Midbrain (tissue), 1 donor: ENCODE results near the gene MAP7D3.
"Not testable (repeated sequence)": the region's sequence is repeated elsewhere in the genome, so short reads cannot be mapped to it uniquely, and the experiment has no call there.

Experiments used
- DNase-seq: peaks from one replicate; lab custom pipeline; 2025; lab: John Stamatoyannopoulos, UW

Gene MAP7D3

GRCh38 chrX:136255541-136255940, 4.3 kb upstream of the MAP7D3 start:
- DNase-seq, result no peak

DNA sequence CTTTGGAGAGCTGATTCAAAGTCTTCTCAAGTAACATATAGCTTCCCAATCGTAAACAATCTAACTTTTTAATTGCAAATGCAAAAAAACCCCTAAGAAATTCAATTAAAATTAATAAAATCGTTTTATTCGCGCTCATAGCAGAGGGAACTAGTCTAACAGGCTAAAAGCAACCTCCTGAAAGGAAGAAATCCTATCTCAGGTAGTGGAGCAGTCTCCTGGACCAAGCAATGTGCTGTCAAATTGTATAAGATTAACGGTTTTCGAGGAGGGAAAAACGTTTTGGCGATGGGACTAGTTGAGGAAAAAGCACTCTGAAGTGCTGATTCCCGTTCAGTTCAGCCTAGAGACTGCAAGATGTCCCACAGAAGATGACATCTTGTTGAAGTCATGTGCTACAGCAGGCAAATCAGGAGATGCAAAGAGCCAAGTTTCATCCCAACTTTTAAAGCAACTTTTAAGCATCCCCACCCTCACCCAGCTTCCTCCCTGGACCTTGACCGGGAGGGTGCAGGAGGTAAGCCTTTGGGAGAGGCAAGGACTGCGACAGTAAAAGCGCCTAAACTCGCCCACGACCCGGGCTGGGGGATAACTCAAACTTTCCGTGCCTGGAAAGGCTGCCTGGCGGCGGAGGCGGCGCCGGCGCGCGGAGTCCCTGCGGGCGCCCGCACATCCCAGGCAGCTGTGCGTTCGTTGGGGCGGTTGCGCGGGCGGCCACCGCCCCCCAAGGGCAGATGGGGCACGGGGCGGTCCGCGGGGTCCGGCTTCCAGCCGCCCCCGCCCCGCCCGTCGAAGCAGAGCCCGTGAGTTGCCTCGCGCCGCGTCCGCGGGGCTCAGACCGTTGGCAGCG, 784 bp downstream of the MAP7D3 start:
- no peak for DNase-seq

GRCh38 chrX:136246201-136246600, 5.0 kb downstream of the MAP7D3 start:
- DNase-seq, result no peak

- DNase-seq, result not testable (repeated sequence)
These were observed 13.4 kb downstream of the MAP7D3 start for GRCh38 chrX:136237849-136238248.

DNA sequence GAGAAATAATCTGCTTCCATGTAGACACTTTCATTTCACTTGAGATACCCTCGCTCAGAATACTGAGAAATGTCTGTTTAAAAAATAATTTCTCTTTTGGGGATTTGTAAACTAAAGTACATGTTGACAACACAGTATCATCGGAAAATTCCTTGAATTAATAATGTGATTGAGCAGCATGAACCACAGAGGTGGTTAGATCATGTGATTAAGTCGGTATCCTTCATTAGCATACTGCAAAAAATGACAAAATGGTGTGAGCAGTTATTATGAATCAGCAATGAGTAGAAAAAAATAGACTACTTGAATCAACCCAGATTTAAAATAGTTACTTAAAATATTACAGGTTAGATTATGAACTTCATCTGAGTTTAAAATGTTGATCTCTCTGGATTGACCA, 14.1 kb downstream of the MAP7D3 start:
- no peak for DNase-seq

GRCh38 chrX:136228839-136229207, 22.4 kb downstream of the MAP7D3 start:
- no peak for DNase-seq

- no peak for DNase-seq
These were observed 23.0 kb downstream of the MAP7D3 start for GRCh38 chrX:136227948-136228838.

- DNase-seq, result no peak
These were observed 24.1 kb downstream of the MAP7D3 start for GRCh38 chrX:136227074-136227473.

GRCh38 chrX:136221851-136222513, 29.2 kb downstream of the MAP7D3 start:
- DNase-seq, result no peak

- no peak for DNase-seq
These were observed 30.2 kb downstream of the MAP7D3 start for GRCh38 chrX:136220951-136221350.

DNA sequence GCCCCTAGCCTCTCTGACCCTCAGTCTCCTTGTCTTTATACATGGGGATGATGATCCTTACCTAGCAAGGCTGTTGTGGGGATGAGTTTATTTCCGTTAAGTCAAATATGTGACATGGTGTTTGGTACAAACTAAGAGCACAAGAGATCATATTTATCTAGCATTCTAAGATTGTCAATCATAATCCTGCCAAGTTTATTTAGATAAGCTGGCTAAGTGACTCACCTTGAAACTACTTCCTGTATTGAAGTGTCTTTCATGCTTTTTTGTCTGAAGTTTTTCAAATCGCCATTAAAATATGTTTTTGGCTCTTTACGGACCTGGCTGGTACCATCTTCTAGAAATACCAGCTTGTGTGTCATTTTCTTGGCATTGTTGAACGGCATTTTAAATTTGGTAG, 30.7 kb downstream of the MAP7D3 start:
- DNase-seq, result no peak

DNA sequence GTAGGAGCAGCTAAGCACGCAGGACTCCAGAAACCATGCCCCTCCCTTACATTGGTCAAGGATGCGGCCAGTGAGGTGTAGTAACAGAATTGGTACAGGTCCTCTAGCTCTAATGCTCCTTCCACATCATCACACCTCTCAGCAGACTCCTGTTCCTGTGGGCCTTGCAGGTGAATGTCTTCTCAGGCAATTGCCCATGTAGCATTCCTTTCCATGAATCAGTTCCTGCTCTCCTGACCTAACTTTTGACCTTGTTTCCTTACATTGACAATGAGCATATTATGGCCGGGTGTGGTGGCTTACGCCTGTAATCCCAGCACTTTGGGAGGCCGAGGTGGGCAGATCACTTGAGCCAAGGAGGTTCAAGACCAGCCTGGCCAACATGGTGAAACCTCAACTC, 31.3 kb downstream of the MAP7D3 start:
- no peak for DNase-seq

GRCh38 chrX:136215559-136215958, 35.6 kb downstream of the MAP7D3 start:
- DNase-seq, result no peak

- DNase-seq, result no peak
These were observed 36.6 kb downstream of the MAP7D3 start for GRCh38 chrX:136214551-136214950.

DNA sequence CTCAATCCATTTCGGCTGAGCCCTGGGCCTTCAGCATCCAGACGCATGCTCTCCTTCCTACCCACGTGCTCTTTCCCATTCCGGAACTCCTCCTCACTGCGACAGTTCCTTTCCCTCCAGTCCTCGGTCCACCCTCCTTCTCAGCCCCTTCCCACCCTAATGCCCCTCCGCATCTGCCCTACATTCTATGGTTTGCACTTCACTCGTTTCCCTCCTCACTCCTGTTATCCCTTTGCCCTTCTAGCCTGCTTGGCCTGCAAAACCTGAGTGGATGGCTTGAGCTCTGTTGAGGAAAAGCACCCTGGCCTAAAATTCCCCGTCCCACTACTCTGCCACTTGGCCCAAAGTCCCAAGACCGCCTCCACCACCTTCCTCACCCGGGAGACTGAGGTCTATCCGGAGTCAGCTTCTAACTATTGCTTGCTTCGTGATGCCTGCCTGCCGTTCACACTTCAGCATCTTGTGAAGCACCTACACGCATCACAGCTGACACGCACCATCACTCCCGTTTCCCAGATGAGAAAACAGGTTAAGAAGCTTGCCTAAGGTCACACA, 38.6 kb downstream of the MAP7D3 start:
- DNase-seq, result no peak

- DNase-seq, result no peak
These were observed 39.2 kb downstream of the MAP7D3 start for GRCh38 chrX:136211766-136212556.

DNA sequence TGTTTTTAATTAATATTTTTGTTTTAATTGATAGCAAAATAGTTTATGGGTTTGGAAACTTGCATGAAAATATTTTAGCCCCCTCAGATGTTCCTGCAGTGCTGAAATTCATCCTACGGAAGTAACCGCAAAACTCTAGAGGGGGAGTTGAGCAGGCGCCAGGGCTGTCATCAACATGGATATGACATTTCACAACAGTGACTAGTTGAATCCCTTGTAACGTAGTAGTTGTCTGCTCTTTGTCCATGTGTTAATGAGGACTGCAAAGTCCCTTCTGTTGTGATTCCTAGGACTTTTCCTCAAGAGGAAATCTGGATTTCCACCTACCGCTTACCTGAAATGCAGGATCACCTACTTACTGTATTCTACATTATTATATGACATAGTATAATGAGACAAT, 40.4 kb downstream of the MAP7D3 start:
- no peak for DNase-seq

- DNase-seq, result no peak
These were observed 41.0 kb downstream of the MAP7D3 start for GRCh38 chrX:136210243-136210642.

DNA sequence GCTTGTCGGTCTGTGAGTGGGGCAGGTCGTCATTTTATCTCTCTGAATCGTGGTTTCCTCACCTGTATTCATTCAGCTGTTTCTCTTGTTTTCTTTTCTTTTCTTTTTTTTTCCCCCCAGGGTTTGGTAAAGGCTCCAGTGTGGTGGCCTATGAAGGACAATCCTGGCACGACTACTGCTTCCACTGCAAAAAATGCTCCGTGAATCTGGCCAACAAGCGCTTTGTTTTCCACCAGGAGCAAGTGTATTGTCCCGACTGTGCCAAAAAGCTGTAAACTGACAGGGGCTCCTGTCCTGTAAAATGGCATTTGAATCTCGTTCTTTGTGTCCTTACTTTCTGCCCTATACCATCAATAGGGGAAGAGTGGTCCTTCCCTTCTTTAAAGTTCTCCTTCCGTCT, 41.4 kb downstream of the MAP7D3 start:
- DNase-seq, result no peak

DNA sequence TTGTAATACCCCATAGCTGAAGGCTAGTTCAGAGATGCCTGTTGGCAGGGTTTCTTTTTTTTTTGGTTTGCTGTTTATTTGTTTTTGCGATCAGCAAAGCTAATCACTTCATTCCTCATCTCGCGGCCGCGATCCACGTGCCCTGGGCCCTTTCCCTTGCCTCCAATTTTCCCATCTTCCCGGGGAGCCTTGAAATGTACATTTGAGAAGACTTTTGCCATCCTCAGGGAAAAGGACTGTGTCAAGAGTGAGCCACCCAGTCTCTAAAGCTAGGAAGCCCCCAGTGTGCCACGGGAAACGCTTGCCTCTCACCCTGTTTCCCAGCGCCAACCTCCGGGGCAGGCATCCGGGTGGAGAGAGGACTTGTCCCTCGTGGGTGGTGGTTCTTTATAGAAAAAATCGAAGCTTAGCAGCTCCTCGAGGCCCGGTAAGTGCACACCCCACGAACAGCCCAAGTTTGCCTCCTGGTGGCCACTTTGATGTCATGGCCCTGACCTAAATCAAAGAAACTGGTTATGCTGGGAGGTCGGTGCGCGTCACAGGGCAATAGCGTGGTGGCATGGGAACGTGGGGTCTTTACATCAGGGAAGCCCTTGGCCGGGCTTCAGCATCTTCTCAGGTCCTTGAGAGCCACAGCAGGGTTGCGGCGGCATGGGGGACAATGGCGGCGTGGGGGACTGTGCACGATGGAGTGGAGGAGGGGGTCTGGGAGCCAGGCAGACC, 42.0 kb downstream of the MAP7D3 start:
- no peak for DNase-seq

GRCh38 chrX:136207546-136207945, 43.7 kb downstream of the MAP7D3 start:
- no peak for DNase-seq
